GM21526 (cell line): Measurements from ENCODE around the gene RBM42.
"Not testable (repeated sequence)": the region's sequence is repeated elsewhere in the genome, so short reads cannot be mapped to it uniquely, and the experiment has no call there.

Experiments
- ATAC-seq: cut with Tn5 transposase; IDR thresholded peaks from one replicate; pipeline ENCODE4 v1.9.1; 2021; ENCODE audit warnings: moderate library complexity; ENCODE audit not compliant: unreplicated experiment, low FRiP score

RBM42 gene

GRCh38 chr19:35628565-35629331, at the start of gene RBM42:
TSS of gene RBM42 (plus strand) at chr19:35629036. CDS start at chr19:35629154, 118 bp downstream.
- ATAC-seq: peak; percentile 88

GRCh38 chr19:35582760-35583159, 46.1 kb upstream of the RBM42 start:
- no peak for ATAC-seq

- ATAC-seq: no peak
These were observed 43.0 kb upstream of the RBM42 start, which contains the start of gene PMIS2 for GRCh38 chr19:35585848-35586247. TSS of gene PMIS2 (plus strand) at chr19:35586173. CDS start at chr19:35586260, 87 bp downstream.

- no peak for ATAC-seq
These were observed 41.5 kb upstream of the RBM42 start for GRCh38 chr19:35587321-35587720.

GRCh38 chr19:35590875-35591274, 38.0 kb upstream of the RBM42 start:
- no peak for ATAC-seq

GRCh38 chr19:35592226-35592625, 36.6 kb upstream of the RBM42 start:
- ATAC-seq: no peak

DNA sequence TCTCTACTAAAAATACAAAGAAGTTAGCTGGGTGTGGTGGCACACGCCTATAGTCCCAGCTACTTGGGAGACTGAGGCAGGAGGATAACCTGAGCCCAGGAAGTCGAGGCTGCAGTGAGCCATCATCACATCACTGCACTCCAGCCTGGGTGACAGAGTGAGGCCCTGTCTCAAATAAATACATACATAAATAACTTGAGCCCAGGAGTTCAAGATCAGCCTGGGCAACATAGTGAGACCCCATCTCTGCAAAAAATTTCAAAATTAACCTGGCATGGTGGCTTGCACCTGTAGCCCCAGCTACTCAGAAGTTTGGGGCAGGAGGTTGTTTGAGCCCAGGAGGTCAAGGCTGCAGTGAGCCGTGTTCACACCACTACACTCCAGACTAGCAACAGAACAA, 33.8 kb upstream of the RBM42 start:
- ATAC-seq: not testable (repeated sequence)

GRCh38 chr19:35595928-35596327, 32.9 kb upstream of the RBM42 start:
- no peak for ATAC-seq

- ATAC-seq: no peak
These were observed 32.4 kb upstream of the RBM42 start for GRCh38 chr19:35596366-35596999.

DNA sequence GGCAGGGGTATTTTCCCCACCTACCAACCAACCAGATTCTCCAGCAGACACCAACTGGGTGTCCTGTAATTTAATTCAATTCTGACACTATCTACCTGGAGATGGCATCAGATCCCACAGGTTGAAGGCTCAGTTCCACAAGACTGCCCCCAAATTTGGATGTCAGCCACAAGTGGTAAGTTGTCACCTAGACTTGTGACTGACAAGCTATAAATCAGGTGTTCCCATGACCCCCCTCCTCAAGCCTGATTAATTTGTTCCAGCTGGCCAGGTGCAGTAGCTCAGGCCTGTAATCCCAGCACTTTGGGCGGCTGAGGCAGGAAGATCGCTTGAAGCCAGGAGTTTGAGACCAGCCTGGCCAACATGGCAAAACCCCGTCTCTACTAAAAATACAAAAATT, 26.9 kb upstream of the RBM42 start:
- ATAC-seq: no peak

GRCh38 chr19:35604436-35604835, 24.4 kb upstream of the RBM42 start:
- ATAC-seq: not testable (repeated sequence)

- not testable (repeated sequence) for ATAC-seq
These were observed 21.7 kb upstream of the RBM42 start for GRCh38 chr19:35607170-35607569.

- no peak for ATAC-seq
These were observed 21.2 kb upstream of the RBM42 start for GRCh38 chr19:35607661-35608060.

DNA sequence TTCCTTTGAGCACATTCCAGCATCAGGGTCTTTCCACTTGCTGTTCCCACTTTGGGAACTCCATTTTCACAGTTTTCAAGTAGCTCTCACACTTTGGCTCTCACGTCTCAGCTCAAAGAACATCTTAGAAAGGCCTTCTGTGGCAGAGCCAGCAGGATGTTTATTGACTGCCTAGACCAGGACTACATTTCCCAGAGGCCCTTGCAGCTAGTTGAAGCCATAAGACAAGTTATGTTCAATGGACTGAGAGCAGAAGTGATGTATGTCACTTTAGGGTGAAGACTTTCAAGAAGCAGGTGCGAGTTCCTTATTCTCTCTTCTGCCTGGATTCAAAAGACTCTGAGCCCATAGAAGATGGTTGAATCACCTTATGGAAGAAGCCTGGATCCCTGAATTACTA, 20.6 kb upstream of the RBM42 start:
- ATAC-seq: no peak

DNA sequence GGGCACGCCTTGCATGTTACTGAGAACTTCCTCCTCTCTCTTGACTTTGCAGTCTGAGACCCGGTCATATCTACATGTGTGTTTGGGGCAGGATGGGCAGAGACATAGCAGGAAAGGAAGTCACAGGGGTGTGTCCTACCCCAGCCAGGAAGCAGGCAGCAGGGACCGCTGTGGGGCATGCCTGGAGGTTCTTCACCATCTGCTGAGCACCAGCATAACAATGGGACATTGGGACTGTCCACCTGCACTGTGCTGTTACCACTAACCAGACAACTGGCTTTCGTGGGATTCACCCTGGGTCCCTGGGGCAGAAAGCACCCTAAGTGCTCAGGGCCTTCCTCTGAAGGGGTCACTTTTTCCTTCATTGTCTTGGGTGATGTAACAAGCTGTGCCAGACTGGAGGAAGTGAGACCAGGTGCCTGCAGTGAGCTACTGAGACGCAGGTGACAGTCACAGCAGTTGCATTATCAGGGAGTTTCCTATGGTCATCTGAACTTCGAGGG, 18.9 kb upstream of the RBM42 start:
- ATAC-seq: no peak

DNA sequence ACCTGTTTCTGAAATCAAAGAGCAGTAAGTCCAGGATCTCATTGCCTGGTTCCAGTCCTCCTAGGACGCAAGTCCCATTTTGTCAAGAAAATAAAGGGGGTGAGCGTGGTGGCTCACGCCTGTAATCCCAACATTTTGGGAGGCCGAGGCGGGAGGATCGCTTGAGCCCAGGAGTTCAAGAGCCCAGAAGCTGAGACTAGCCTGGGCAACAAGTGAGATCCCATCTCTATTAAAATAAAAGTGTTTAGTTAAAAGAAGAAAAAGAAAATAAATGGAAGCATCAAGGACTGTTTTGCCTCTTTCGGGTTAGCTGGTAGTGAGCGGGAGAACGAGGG, 16.6 kb upstream of the RBM42 start:
- ATAC-seq: no peak

DNA sequence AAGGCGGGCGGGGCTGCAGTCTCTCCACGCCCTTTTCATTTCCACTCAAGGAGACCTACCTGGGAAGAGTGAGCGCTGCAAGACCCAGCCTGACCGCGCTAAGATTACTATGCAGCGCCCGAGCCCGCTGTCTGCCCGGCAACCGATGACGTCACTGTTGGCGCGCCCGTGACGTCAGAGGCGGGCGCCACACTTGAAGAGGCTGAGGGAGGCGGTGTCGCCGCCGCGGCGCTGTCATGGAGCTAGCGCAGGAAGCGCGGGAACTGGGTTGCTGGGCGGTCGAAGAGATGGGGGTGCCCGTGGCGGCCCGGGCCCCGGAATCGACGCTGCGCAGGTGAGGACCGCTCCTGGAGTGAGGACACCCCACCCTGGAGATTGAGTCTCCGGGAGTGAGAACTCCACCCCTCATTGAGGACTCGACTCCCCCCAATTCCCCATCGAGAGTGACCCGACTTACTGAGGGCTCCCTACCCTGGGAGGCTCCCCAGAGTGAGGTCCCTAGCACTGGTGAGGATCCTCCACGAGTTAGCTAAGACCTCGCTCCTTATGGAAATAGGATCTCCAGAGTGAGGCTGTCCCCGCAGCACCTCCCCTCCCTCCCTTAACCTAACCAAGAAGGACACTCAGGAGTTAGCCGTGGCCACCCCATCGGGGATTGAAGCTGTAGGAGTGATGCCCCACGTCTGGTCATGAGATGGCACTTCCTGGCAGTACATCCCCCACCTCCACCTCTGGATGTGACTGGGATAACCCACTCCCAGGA, 16.1 kb upstream of the RBM42 start, which contains the start of gene HAUS5:
HAUS5 (plus strand) TSS at position 177 of the 763 bp plus-strand sequence; CDS start at position 237, 60 bp downstream.
- ATAC-seq: peak; percentile 62

- ATAC-seq: no peak
These were observed 15.3 kb upstream of the RBM42 start for GRCh38 chr19:35613574-35613973.

GRCh38 chr19:35615036-35615435, 13.8 kb upstream of the RBM42 start:
- ATAC-seq: no peak

DNA sequence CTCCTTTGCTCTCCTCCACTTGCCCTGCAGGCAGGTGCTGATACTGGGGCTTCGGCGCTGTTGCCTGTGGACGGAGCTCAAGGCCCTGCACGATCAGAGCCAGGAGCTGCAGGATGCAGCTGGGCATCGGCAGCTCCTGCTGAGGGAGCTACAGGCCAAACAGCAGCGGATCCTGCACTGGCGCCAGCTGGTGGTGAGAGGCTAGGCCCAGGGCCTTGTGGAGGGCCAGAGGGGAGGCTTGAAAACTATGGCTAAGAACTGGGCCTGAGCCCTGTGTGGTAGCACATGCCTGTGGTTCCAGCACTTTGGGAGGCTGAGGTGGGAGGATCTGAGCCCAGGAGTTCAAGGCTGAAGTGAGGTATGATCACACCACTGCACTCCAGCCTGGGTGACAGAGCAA, 10.0 kb upstream of the RBM42 start:
- no peak for ATAC-seq

DNA sequence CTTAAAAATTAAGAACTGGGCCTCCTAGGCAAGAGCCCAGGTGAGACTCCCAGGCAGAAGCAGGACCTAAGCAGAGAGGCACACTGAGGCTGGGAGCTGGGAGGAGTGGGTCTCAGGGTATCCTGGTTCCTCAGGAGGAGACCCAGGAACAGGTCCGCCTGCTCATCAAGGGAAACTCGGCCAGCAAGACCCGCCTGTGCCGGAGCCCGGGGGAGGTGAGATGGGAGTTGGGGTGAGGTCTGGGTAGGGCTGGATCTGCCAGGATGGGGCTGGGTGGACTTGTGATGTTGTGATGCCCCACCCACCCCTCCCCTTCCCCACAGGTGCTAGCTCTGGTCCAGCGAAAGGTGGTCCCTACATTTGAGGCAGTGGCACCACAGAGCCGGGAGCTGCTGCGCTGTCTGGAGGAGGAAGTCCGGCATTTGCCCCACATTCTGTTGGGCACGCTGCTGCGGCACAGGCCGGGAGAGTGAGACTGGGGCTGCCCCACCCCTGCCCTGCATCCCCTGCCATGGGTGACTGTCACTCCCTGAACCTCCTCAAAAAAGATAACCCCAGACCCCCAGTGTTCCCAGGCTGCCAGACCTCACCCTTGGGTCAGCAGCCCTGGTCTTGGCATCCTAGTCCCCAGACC, 9.4 kb upstream of the RBM42 start:
- no peak for ATAC-seq
